ENCODE data around the gene ARID4B. TPM values are rescaled to one million over a fixed set of nuclear protein-coding genes. Genes with fewer than 3 reads are reported as not detected.
"Not testable (repeated sequence)": the region's sequence is repeated elsewhere in the genome, so short reads cannot be mapped to it uniquely, and the experiment has no call there.

Gene ARID4B
- total RNA-seq, 1 experiment from 2014 or later, result 28.3 TPM

- H3K9me3 ChIP-seq (ENCODE audit: control insufficient read depth in 1 of 2, insufficient read depth in 1 of 2, low read depth in 1 of 2, low read length in 2 of 2); RAD21 ChIA-PET (ENCODE audit: low non-redundant PET in 1 of 2, low total read pairs in 2 of 2, uncharacterized antibody in 2 of 2, unreplicated experiment in 2 of 2); DNase-seq (ENCODE audit: low read depth, low spot score); BruUV-seq (replicated peaks); POLR2A ChIA-PET; CTCF ChIA-PET; ATAC-seq; H2AFZ ChIP-seq (ENCODE audit: low read depth, low read length, poor library complexity, severe bottlenecking); H4K20me1 ChIP-seq (ENCODE audit: insufficient read depth); H3K27me3 ChIP-seq (ENCODE audit: insufficient read depth, low read length); H3K9me2 ChIP-seq (ENCODE audit: insufficient read depth): not testable (repeated sequence)
- Histone ChIP-seq H3K27ac (ENCODE audit: low read depth, low read length) (peak overlapping the region; percentile 64; the same call in 1 of the 2 replicates), H3K4me1 (ENCODE audit: control insufficient read depth in 1 of 2, insufficient read depth in 2 of 2, low read length in 2 of 2) (peaks cover 0 to 17% of the 10 kb centered on the region in 2 experiments; a peak in 2 of 4 replicates), H3K9ac (ENCODE audit: low read length) (peak overlapping the region; percentile 78), H3K79me2 (ENCODE audit: insufficient read depth, low read length) (peaks cover 42% of the 10 kb centered on the region), H3K4me3 (replicated peaks in 1 of 2; ENCODE audit: low read depth in 1 of 2, low read length in 2 of 2) (peak overlapping the region; percentile 73 to 80), H3K36me3 (ENCODE audit: control insufficient read depth in 1 of 2, insufficient read depth in 2 of 2, low read length in 2 of 2) (peaks cover 8 to 26% of the 10 kb centered on the region in 2 experiments; a peak in 3 of 4 replicates), H3K4me2 (ENCODE audit: low read length) (peak overlapping the region; percentile 86)
- intact Hi-C loops (cut with micrococcal nuclease), result loop anchor here (10.0 kb wide), 1 partner anchor 255 kb away; no protein-coding TSS in a partner anchor
Measured at GRCh38 chr1:235159930-235160329, 168.0 kb downstream of the ARID4B start.

- H3K27ac ChIP-seq (ENCODE audit: low read depth, low read length); POLR2A ChIA-PET; RAD21 ChIA-PET (ENCODE audit: low non-redundant PET in 1 of 2, low total read pairs in 2 of 2, uncharacterized antibody in 2 of 2, unreplicated experiment in 2 of 2); intact Hi-C loops (cut with micrococcal nuclease); H3K4me3 ChIP-seq (replicated peaks in 1 of 2; ENCODE audit: low read depth in 1 of 2, low read length in 2 of 2); H3K9me2 ChIP-seq (ENCODE audit: insufficient read depth); CTCF ChIA-PET; H2AFZ ChIP-seq (ENCODE audit: low read depth, low read length, poor library complexity, severe bottlenecking); H4K20me1 ChIP-seq (ENCODE audit: insufficient read depth); BruUV-seq (replicated peaks); H3K4me2 ChIP-seq (ENCODE audit: low read length); H3K9me3 ChIP-seq (ENCODE audit: control insufficient read depth in 1 of 2, insufficient read depth in 1 of 2, low read depth in 1 of 2, low read length in 2 of 2); ATAC-seq; H3K27me3 ChIP-seq (ENCODE audit: insufficient read depth, low read length); H3K9ac ChIP-seq (ENCODE audit: low read length); DNase-seq (ENCODE audit: low read depth, low spot score): not testable (repeated sequence)
- H3K36me3 ChIP-seq (ENCODE audit: control insufficient read depth in 1 of 2, insufficient read depth in 2 of 2, low read length in 2 of 2), result peaks cover 13 to 32% of the 10 kb centered on the region in 2 experiments
- H3K79me2 ChIP-seq (ENCODE audit: insufficient read depth, low read length), result peaks cover 47% of the 10 kb centered on the region
- peaks cover 0 to 17% of the 10 kb centered on the region in 2 experiments; a peak in 2 of 4 replicates for H3K4me1 ChIP-seq (ENCODE audit: control insufficient read depth in 1 of 2, insufficient read depth in 2 of 2, low read length in 2 of 2)
Measured at GRCh38 chr1:235159284-235159683, 168.7 kb downstream of the ARID4B start.

GRCh38 chr1:235158680-235159079 is 169.3 kb downstream of the ARID4B start:
- ATAC-seq, result no peak

More at GRCh38 chr1:235158680-235159079, 169.3 kb downstream of the ARID4B start:
- Histone ChIP-seq H3K27ac (ENCODE audit: low read depth, low read length) (no peak overlapping the region), H3K4me2 (ENCODE audit: low read length) (no peak overlapping the region), H3K27me3 (ENCODE audit: insufficient read depth, low read length) (no peaks in the 10 kb centered on the region), H3K4me3 (replicated peaks in 1 of 2; ENCODE audit: low read depth in 1 of 2, low read length in 2 of 2) (no peak overlapping the region), H3K9me2 (ENCODE audit: insufficient read depth) (no peaks in the 10 kb centered on the region), H2AFZ (ENCODE audit: low read depth, low read length, poor library complexity, severe bottlenecking) (no peak overlapping the region), H3K9ac (ENCODE audit: low read length) (no peak overlapping the region), H3K9me3 (ENCODE audit: control insufficient read depth in 1 of 2, insufficient read depth in 1 of 2, low read depth in 1 of 2, low read length in 2 of 2) (no peaks in the 10 kb centered on the region), H3K36me3 (ENCODE audit: control insufficient read depth in 1 of 2, insufficient read depth in 2 of 2, low read length in 2 of 2) (peaks cover 13 to 34% of the 10 kb centered on the region in 2 experiments), H3K4me1 (ENCODE audit: control insufficient read depth in 1 of 2, insufficient read depth in 2 of 2, low read length in 2 of 2) (peaks cover 0 to 17% of the 10 kb centered on the region in 2 experiments; a peak in 2 of 4 replicates), H3K79me2 (ENCODE audit: insufficient read depth, low read length) (peaks cover 48% of the 10 kb centered on the region), H4K20me1 (ENCODE audit: insufficient read depth) (no peaks in the 10 kb centered on the region)
- TF ChIP-seq YY1 (IDR thresholded peaks at IDR 0.05; ENCODE audit: extremely low read depth, insufficient replicate concordance, low read depth, low read length) (no peak), ATF3 (IDR thresholded peaks at IDR 0.05) (no peak), REST (IDR thresholded peaks at IDR 0.05; ENCODE audit: low read depth) (no peak), SIN3A (IDR thresholded peaks at IDR 0.05; ENCODE audit: low read depth) (no peak), POLR2A (IDR thresholded peaks at IDR 0.05; ENCODE audit: borderline replicate concordance, extremely low read depth, insufficient read depth, insufficient read length) (no peak)
- RAD21 ChIA-PET (ENCODE audit: low non-redundant PET in 1 of 2, low total read pairs in 2 of 2, uncharacterized antibody in 2 of 2, unreplicated experiment in 2 of 2), result no interaction called here
- no peak for DNase-seq (ENCODE audit: low read depth, low spot score)
- no TSS peak for BruUV-seq (replicated peaks)
- CTCF ChIA-PET, result no interaction called here
- POLR2A ChIA-PET, result no interaction called here
- intact Hi-C loops (cut with micrococcal nuclease), result no loop called here
